HPDE6-E6E7 (cell line): Measurements from ENCODE around the gene RTF1.
"Not testable (repeated sequence)": the region's sequence is repeated elsewhere in the genome, so short reads cannot be mapped to it uniquely, and the experiment has no call there.

Experiments
- DNase-seq: peaks from one replicate; pipeline ENCODE4 v3.0.0; 2011; ENCODE audit warnings: missing footprints; ENCODE audit errors: extremely low spot score

The RTF1 gene

DNA sequence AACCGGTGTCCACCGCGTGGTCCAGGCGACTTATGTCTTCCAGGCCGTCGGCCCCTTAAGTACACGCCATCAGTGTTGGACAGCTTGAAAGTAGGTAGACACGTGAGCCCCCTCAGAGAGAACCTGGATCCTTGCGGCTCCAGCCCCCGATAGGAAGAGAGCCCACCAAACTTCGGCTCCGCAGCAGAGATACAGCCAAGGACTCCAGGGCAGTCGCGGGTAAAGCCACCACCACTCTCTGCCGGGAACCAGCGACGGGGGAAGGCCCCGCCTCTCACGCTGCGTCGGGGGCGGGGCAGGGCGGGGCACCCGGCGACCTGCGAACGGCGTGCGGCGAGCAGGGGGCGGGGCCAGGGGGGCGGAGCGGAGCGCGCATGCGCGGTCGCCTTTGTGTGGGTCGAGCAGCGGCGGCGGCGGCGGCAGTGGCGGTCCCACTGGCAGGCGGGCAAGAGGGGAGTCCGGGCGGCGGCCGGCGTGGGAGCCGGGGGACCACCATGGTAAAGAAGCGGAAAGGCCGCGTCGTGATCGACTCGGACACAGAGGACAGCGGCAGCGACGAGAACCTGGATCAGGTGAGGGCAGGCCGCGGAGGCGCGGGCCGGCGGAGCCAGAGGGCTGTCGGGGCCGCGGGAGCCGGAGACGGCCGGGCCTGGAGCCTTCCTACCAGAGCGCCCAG is at the start of gene RTF1:
Gene RTF1, plus strand, starts transcription at position 354 of the 676 bp plus-strand sequence. Its CDS starts 21 bp downstream, at position 375.
- DNase-seq, result peak; percentile 71

DNA sequence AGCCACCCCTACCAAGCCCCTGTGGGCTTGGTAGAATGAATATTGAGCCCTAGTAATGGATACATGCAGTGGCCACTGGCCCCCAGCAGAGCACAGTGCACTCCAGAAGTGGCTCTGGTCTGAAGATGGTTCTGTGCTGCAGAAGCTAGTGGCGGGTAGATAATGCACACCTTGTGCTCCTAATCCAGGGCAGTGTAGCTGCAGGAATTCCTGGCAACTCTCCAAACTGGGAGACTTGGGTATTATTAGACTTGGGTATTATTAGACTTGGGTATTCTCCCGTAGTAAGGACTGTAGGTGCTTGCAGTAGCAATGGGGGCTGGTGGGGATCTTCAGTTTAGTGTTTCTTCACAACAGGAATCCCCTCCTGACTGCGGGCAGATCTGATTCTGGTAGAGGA is 49.5 kb upstream of the RTF1 start:
- no peak for DNase-seq

DNA sequence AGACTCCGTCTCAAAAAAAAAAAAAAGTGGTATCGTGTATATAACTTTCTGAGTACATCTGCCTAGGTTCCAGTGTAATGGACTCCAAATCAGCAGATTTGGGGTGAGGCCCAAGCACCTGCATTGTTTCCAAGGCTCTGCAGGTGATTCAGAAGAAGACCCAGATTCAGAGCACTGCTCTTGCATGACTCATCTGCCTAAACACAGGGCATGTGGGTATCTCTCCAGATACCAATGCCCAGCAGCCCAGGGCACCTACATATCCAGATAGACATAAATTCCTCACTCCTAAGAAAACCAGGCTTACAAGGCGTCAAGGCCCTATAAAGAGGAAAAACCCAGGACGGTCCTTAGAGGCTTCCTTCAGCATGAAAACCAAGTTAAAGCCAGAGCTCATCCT is 38.9 kb upstream of the RTF1 start:
- DNase-seq, result no peak

DNA sequence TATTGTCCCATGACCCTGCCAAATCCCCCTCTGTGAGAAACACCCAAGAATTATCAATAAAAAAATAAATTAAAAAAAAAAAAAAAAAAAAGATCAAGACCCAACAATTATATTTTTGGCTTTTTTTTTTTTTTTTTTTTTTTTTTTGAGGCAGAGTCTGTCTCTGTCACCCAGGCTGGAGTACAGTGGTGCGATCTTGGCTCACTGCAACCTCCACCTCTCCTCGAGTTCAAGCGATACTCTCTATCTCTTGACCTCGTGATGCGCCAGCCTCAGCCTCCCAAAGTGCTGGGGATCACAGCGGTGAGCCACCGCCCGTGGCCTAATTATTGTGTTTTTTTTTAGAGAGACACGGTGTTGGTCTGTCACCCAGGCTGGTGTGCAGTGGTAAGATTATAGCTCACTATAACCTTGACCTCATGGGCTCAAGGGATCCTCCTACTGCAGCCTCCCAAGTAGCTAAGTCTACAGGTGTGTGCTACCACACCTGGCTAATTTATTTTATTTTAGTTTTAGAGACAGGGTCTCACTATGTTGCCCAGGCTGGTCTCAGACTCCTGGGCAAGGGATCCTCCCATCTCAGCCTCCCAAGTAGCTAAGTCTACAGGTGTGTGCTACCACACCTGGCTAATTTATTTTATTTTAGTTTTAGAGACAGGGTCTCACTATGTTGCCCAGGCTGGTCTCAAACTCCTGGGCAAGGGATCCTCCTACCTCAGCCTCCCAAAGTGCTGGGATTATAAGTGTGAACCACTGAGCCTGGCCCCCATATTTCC is 32.7 kb upstream of the RTF1 start:
- not testable (repeated sequence) for DNase-seq

DNA sequence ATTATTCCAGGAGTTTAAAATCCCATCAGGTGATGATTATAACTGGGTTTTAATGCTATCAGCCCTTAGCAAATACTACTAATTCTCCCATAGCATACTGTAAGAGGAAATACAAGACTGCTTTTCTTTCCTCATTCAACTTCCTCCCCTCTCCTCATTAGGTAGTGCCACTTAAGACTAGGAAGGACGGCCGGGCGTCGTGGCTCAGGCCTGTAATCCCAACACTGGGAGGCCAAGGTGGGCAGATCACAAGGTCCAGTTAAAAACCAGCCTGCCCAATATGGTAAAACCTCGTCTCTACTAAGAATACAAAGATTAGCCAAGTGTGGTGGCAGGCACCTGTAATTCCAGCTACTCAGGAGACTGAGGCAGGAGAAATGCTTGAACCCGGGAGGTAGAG is 29.2 kb upstream of the RTF1 start:
- DNase-seq, result no peak

DNA sequence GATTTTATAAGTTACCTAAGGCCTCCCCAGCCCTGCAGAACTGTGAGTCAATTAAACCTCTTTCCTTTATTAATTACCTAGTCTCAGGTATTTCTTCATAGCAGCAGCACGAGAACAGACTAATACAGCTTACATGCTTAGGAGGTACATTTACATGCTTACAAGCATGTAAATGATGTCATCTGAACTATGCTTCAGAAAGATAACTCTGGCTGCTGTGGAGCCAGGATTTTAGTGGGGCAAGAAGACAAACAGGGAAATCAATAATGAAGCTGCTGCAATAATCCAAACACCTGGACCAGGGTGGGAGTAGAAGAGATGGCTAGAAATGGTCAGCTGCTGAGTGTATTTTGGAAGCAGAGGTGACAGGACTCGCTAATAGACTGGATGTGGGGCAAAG is 24.2 kb upstream of the RTF1 start:
- no peak for DNase-seq

DNA sequence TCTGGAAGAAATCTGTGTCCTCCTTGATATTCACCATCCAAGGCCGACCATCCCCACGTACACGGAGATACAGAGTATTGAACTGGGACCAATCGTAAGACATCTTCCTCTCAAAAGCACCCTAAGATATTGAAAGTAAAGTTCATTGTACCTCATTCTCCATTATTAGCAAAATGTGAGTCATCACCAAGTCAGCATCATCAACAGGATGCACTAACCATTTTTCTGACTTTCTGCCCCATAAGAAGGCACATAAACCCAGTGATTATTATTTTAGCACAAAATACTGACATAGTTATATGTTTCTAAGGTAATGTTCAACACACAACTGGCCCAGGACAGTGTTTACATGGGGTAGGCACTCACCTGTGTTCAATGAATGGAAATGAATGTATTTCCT is 22.0 kb upstream of the RTF1 start:
- DNase-seq, result no peak

DNA sequence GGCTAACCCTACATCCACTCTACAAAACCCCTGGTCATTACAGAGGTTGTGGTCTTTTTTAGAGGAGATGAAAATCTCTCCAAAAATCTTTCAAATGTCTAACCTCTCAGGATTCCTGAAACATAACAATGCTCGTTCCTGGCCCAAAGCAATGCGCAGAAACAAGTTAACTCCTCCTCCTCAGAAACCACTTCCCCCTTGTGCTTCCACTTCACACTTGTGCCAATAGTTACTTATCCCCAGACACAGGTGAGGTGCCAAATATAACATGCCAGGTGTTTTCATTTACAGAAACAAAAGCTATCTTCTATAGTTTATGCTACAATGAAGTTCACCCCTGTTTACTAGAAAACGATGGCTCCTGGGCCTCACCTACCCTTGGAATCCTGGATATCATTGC is 20.8 kb upstream of the RTF1 start:
- DNase-seq, result no peak

DNA sequence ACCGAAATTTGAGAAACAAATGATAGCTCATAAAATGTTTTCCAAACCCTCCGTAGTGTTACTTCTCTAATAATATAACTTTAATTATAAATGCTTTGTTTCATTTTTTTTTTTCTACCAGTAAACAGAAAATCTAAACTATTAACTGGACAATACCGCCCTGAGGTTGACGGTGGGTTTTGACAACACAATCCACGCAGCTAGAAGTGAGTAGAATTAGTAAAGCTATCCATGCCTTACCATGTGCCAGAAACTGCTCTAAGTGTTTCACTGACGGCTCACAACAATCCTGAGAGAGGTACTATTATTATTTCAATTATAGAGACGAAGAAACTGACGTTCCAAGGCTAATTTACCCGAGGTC is 15.0 kb upstream of the RTF1 start:
- no peak for DNase-seq

DNA sequence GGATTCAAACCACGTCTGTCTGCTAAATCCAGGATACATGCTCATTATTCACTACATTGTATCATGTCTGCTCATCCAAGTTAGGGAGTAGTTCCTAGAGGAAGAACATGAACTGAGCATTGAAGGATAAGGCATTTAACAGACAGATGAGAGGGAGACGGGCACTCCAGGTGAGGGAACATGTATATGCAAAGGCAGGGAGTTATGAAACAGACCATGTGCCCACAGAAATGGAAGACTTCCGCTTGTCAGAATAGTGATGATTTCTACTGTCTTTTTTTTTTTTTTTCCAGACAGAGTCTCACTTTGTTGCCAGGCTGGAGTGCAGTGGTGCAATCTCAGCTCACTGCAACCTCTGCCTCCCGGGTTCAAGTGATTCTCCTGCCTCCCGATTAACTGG is 9.6 kb upstream of the RTF1 start:
- no peak for DNase-seq

DNA sequence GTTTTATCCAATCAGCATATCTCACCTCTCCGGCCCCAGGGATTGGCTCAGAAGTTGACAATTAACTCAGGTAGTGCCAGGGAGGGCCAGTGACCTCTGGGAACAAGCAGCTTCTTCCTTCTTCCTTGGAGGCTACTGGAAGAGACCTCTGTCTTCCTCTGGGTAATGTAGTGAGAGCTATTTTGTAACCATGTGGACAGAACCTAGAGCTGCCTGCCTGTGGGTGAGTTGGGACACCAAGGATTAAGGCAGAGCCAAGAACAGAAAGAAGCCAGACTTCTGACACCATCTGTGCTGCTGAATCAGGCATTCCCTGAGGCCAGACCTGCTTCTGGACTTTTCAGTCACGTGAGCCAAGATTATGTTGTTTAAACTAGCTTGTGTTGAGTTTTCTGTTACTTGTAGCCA is 8.7 kb upstream of the RTF1 start:
- DNase-seq, result no peak

DNA sequence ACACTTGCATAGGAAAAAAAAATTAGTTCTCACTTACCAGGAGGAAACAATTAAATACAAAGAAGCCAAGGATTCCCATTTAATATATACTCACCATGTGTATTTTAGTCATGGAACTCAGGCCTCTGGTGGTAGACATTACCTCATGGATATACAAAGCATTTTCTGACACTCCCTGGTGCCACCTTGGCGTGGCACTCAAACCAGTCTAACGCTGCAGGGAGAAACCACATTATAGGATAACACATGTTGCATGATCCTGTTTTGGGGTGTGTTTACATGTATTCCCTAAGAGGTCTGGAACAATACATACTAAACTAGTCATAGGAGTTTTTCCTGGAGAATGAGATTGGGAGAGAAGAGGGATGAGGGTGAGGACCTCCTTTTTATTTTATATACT is 5.9 kb upstream of the RTF1 start:
- DNase-seq, result no peak

DNA sequence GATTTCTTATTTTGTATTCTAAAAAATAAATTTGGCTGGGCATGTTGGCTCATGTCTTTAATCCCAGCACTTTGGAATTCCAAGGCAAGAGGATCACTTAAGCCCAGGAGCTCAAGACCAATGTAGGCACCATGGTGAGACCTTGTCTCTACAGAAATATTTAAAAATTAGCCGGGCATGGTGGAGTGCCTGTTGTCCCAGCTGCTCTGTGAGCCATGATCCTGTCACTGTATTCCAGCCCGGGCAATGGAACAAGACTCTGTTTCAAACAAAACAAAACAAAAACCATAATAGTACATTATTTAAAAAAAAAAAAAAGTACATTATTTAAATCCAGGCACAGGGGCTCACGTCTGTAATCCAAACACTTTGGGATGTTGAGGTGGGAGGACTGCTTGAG is 5.5 kb upstream of the RTF1 start:
- DNase-seq, result no peak

DNA sequence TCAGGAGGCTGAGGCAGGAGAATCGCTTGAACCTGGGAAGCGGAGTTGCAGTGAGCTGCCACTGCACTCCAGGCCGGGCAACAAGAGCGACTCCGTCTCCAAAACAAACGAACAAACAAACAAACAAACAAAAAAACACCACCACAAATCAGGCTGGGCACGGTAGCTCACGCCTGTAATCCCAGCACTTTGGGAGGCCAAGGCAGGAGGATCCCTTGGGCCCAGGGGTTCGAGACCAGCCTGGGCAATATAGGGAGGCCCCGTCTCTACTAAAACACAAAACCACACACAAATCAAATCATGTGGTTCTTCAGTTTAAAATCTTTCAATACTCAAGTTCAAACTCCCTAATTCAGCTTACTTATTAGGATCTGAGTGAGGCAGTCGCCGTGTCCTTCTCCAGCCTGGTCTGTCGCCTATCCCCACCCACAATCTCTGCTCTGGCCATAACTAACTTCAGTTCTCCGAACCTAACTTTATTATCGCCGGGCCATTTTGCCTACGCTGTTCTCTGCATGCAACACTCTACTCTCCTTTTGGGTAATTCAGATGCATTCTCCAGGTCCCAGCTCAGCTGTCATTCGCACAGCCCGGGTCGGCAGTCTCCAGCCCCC is 660 bp upstream of the RTF1 start:
- DNase-seq, result no peak

DNA sequence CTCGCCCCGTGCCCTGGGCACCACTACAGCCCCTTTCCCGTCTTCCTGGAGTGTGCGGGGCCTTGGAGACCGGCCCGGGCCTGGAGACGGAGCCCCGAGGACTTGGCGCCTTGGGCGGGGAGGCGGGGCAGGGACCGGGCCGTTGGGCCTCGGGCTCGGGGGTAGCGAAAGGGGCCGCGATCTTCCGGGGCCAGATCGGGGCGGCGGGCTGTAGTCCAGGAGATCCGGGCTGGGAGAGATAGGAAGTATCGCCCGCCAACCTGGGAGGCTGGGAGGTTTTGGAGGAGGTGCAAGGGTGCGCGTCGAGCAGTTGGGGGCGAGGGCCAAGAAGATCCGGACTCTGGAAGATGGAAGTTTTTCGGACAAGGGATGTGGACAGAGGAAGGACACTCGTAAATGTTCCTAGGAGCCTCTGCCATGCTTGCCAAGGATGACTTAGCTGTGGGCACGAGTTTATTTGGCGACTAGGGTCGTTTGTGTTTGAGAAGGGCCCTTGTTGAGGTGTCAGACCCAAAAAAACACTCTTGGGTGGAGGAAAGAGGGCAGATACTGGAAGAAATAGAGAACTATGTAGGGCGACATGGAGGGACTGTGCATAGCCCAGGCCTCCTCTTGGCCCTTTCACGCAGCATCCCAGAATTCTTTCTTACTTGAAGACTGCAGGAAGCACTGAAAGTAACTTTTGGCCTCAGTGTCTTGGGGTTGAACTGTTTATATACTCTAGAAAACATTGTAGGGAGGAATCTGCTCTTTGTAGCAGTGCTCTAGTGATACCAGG is 712 bp downstream of the RTF1 start:
- no peak for DNase-seq

DNA sequence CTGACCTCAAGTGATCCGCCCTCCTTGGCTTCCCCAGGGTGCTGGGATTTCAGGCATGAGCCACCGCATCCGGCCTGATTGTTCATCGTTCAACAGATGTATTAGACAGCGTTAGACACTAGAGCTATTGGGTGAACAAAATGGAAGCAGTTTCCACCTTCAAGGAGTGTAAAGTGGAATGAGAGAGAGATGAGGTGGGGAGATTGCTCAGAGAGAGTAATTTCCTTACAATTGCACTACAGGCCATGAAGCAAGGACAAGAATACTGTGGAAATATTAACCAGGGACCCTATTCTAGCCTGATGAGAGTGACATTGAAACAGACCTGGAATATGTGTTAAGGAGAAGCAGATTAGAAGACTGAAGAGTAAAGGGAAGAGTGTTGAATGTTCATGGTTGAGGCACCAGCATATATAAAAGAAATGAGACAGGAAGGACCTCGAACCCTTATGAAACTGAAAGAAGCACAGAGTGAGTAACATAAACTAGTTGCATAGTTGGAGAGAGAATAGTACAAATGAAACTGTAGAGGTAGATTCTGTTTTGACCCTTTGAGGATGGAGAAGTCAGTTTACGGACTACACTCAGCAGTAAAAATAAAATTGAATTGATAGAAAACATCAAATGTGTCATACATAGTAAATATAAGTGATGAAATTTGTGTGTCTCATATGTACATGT is 7.2 kb downstream of the RTF1 start:
- no peak for DNase-seq

DNA sequence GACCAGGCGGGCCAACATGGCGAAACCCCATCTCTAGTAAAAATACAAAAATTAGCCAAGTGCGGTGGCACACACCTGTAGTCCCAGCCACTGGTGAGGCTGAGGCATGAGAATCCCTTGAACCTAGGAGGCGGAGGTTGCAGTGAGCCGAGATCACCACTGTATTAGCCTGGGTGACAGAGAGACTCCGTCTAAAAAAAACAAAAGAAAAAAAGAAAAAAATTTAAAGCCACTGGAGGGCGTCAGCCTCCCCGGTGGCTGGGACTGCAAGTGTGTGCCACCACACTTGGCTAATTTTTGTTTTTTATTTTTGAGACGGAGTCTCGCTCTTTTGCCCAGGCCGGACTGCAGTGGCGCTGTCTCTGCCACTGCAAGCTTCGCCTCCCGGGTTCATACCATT is 7.9 kb downstream of the RTF1 start:
- DNase-seq, result no peak

DNA sequence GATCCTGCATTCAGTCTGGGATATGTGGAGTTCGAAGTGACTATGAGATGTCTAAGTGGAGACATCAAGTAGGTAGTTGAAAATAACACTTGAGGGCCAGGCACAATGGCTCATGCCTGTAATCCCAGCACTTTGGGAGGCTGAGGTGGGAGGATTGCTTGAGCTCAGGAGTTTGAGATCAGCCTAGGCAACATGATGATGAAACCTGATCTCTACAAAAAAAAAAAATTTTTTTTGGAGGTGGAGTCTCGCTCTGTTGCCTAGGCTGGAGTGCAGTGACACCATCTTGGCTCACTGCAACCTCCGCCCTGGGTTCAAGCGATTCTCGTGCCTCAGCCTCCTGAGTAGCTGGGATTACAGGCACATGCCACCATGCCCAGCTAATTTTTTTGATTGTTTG is 9.0 kb downstream of the RTF1 start:
- not testable (repeated sequence) for DNase-seq

DNA sequence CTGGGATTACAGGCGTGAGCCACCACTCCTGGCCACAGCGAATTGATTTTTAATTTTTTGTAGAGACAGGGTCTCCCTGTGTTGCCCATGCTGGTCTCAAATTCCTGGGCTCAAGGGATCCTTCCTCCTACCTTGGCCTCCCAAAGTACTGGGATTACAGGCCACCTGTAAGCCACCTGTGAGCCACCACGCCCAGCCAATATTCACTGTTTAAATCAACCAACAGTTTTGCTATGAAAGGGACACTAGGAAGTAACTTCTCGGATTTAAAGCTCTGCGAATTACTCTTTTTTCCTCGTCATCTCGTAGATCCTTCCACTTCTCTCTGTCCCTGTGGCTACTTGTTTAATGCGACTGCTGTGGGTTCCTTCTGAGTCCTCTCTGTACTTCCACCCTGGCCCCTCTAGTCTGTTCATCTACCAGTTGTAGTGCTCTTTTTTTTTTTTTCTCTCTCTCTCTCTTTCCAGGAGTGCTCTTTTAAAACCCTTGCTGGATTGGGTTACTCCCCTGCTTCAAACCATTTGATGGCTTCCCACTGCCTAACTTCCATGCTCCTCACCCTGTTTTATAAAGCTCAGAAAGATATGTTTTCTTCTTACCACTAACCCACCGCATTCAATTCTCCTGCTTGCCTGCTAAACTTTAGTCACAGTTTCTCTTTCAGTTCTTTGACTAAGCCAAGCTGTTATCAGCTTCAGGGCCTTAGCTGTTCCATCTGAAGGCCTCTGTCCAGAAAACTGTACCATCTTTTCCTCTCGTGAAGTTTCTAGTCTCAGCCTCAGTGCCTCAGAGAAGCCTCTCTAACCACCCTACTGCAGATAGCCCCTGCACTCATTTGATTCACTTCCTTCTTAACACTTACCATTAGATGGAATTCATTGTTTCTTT is 12.4 kb downstream of the RTF1 start:
- DNase-seq, result no peak

DNA sequence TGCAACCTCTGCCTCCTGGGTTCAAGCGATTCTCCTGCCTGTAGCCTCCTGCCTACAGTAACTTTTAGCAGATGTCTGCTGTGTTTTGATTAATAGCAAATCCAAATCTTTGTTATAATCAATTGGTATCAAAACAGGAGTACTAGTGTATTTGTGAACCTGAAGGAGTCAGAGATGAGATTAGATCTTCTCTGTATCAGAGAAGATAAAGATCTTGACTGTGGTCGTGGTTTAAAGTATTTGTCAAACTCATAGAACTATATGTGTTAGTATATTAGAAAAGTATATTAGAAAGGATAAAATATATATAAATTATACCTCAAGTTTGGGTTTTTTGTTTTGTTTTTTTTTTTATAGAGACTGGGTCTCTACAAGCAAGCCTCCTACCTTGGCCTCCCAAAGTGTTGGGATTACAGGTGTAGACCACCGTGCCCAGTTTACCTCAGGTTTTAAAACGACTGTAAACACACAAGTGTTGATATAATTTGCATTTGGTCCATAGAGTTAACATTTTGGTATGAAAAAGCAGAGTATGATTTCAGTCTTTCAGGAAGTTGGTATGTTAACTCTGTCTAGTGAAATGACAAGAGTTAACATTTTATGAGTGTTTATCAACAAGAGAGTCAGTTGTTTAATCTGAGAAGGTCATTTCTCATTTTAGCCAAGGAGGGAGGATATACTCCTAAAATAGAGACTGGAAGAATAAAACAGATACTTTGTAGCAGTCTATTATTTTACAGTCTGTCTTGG is 18.3 kb downstream of the RTF1 start:
- DNase-seq, result no peak
